ENCODE results near the gene DCLK3. TPM values are rescaled to one million over a fixed set of nuclear protein-coding genes. Genes with fewer than 3 reads are reported as not detected.

DCLK3 gene
- total and polyA plus RNA-seq, 10 of the 15 experiments (the other 5 are each of a cell fraction or from before 2014, with no cell fraction given): not detected

- H3K9me3 ChIP-seq (replicated peaks; ENCODE audit: control insufficient read depth, insufficient read depth, low read length): no peaks in the 10 kb centered on the region
- H3K4me2 ChIP-seq (ENCODE audit: control insufficient read depth, insufficient read depth): no peak overlapping the region
- no TSS peak for BruUV-seq (replicated peaks)
- no peak overlapping the region for H3K9ac ChIP-seq (ENCODE audit: control insufficient read depth, insufficient read depth, low read length)
- FAIRE-seq: no peak
- CTCF ChIA-PET: interaction anchor here (1.2 to 1.5 kb wide), 2 partner anchors 249 to 801 kb away, joined by 3 to 4 read pairs; no protein-coding TSS in a partner anchor
- in situ Hi-C loops (cut with MboI) (no loop called here), intact Hi-C loops (cut with micrococcal nuclease; ENCODE audit: unreplicated experiment) (loop anchor here (10.0 kb wide), 1 partner anchor 164 kb away; no protein-coding TSS in a partner anchor)
- no peak for ATAC-seq
- no peak for DNase-seq (ENCODE audit: low read depth, low spot score)
- H4K20me1 ChIP-seq (ENCODE audit: control insufficient read depth, insufficient read depth): no peaks in the 10 kb centered on the region
- H3K4me3 ChIP-seq: no peak overlapping the region
- 6% methylated on average over 4 of the region's 4 CpGs for WGBS (ENCODE audit: insufficient coverage, insufficient replicate concordance, low lambda C conversion rate, missing lambda C conversion rate)
- no peaks in the 10 kb centered on the region for H3K4me1 ChIP-seq (ENCODE audit: control insufficient read depth, insufficient read depth, low read length)
- SMC1A ChIA-PET (ENCODE audit: uncharacterized antibody, unreplicated experiment): no interaction called here
- H3K27ac ChIP-seq (ENCODE audit: control insufficient read depth, insufficient read depth): no peak overlapping the region
- POLR2A ChIA-PET: no interaction called here
- H3K27me3 ChIP-seq (replicated peaks in 1 of 2; ENCODE audit: control insufficient read depth in 2 of 2, insufficient read depth in 2 of 2, low read length in 1 of 2): peaks cover 0 to 2% of the 10 kb centered on the region in 2 experiments; a peak in 1 of 4 replicates
- no peaks in the 10 kb centered on the region for H3K36me3 ChIP-seq (ENCODE audit: control insufficient read depth in 2 of 2, insufficient read depth in 2 of 2, low read length in 1 of 2)
- RAD21 ChIA-PET (ENCODE audit: unreplicated experiment): no interaction called here
- no peak overlapping the region for H2AFZ ChIP-seq (ENCODE audit: control insufficient read depth, low read depth, low read length)
- no peaks in the 10 kb centered on the region for H3K79me2 ChIP-seq (ENCODE audit: control insufficient read depth, insufficient read depth, low read length)
- TF ChIP-seq, protein P1, sequence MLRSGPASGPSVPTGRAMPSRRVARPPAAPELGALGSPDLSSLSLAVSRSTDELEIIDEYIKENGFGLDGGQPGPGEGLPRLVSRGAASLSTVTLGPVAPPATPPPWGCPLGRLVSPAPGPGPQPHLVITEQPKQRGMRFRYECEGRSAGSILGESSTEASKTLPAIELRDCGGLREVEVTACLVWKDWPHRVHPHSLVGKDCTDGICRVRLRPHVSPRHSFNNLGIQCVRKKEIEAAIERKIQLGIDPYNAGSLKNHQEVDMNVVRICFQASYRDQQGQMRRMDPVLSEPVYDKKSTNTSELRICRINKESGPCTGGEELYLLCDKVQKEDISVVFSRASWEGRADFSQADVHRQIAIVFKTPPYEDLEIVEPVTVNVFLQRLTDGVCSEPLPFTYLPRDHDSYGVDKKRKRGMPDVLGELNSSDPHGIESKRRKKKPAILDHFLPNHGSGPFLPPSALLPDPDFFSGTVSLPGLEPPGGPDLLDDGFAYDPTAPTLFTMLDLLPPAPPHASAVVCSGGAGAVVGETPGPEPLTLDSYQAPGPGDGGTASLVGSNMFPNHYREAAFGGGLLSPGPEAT (IDR thresholded peaks at IDR 0.05; ENCODE audit: low read depth): no peak
- TF ChIP-seq PBX3 (IDR thresholded peaks at IDR 0.05; ENCODE audit: insufficient replicate concordance, low read depth, low read length) (no peak), CREB1 (IDR thresholded peaks at IDR 0.05; ENCODE audit: low read depth) (no peak), TCF3 (IDR thresholded peaks at IDR 0.05; ENCODE audit: borderline replicate concordance, insufficient read depth, low read depth, low read length) (no peak), MTA2 (IDR thresholded peaks at IDR 0.05; ENCODE audit: low read depth) (no peak), CBX5 (IDR thresholded peaks at IDR 0.05; ENCODE audit: low read depth) (no peak), CBX3 (IDR thresholded peaks at IDR 0.05; ENCODE audit: borderline replicate concordance, low read depth) (no peak), KDM1A (IDR thresholded peaks at IDR 0.05; ENCODE audit: borderline replicate concordance) (no peak), TCF12 (IDR thresholded peaks at IDR 0.05; ENCODE audit: low read depth, low read length) (no peak), ESRRA (IDR thresholded peaks at IDR 0.05; ENCODE audit: low read length) (no peak), HSF1 (IDR thresholded peaks at IDR 0.05; ENCODE audit: low read depth, low read length) (no peak), BCL11A (IDR thresholded peaks at IDR 0.05; ENCODE audit: low read depth, low read length) (no peak), RAD21 (IDR thresholded peaks at IDR 0.05; ENCODE audit: insufficient read depth, low read depth, low read length) (no peak), PAX5 (IDR thresholded peaks at IDR 0.05; ENCODE audit: borderline replicate concordance, low read depth, low read length) (no peak), CREM (IDR thresholded peaks at IDR 0.05; ENCODE audit: low read depth) (no peak), STAT3 (IDR thresholded peaks at IDR 0.05; ENCODE audit: low read depth, low read length) (no peak)
- TF ChIP-seq, protein P2, sequence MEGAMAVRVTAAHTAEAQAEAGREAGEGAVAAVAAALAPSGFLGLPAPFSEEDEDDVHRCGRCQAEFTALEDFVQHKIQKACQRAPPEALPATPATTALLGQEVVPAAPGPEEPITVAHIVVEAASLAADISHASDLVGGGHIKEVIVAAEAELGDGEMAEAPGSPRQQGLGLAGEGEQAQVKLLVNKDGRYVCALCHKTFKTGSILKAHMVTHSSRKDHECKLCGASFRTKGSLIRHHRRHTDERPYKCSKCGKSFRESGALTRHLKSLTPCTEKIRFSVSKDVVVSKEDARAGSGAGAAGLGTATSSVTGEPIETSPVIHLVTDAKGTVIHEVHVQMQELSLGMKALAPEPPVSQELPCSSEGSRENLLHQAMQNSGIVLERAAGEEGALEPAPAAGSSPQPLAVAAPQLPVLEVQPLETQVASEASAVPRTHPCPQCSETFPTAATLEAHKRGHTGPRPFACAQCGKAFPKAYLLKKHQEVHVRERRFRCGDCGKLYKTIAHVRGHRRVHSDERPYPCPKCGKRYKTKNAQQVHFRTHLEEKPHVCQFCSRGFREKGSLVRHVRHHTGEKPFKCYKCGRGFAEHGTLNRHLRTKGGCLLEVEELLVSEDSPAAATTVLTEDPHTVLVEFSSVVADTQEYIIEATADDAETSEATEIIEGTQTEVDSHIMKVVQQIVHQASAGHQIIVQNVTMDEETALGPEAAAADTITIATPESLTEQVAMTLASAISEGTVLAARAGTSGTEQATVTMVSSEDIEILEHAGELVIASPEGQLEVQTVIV (IDR thresholded peaks at IDR 0.05; ENCODE audit: borderline replicate concordance, partially characterized antibody): no peak
- TF ChIP-seq, protein P3, sequence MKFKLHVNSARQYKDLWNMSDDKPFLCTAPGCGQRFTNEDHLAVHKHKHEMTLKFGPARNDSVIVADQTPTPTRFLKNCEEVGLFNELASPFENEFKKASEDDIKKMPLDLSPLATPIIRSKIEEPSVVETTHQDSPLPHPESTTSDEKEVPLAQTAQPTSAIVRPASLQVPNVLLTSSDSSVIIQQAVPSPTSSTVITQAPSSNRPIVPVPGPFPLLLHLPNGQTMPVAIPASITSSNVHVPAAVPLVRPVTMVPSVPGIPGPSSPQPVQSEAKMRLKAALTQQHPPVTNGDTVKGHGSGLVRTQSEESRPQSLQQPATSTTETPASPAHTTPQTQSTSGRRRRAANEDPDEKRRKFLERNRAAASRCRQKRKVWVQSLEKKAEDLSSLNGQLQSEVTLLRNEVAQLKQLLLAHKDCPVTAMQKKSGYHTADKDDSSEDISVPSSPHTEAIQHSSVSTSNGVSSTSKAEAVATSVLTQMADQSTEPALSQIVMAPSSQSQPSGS (IDR thresholded peaks at IDR 0.05; ENCODE audit: low read length): no peak
These were observed 55.1 kb downstream of the DCLK3 start for GRCh38 chr3:36709281-36709680.
